ENCODE measurements around the gene VSIR.
A peak's percentile ranks its signal among the peaks of the same experiment; 100 is the strongest.

VSIR gene

GRCh38 chr10:71806704-71807556 is 33.6 kb upstream of the VSIR start:
- no peak for DNase-seq

GRCh38 chr10:71805776-71806703 is 32.7 kb upstream of the VSIR start:
- DNase-seq, result peak; percentile 67 to 78

GRCh38 chr10:71804077-71804476 is 30.8 kb upstream of the VSIR start:
- peak; percentile 66 to 67 for DNase-seq

- no peak for DNase-seq
Measured at GRCh38 chr10:71802715-71803488, 29.6 kb upstream of the VSIR start.

GRCh38 chr10:71802235-71802634 is 28.9 kb upstream of the VSIR start:
- DNase-seq, result no peak

GRCh38 chr10:71801361-71801760 is 28.0 kb upstream of the VSIR start:
- no peak for DNase-seq

GRCh38 chr10:71799608-71800453 is 26.5 kb upstream of the VSIR start:
- DNase-seq, result peak; percentile 49 to 64

- DNase-seq, result no peak
Measured at GRCh38 chr10:71799112-71799511, 25.8 kb upstream of the VSIR start.

- no peak for DNase-seq
Measured at GRCh38 chr10:71798308-71798624, 24.9 kb upstream of the VSIR start.

GRCh38 chr10:71797533-71798307 is 24.4 kb upstream of the VSIR start:
- DNase-seq, result peak; percentile 50 to 77

- DNase-seq, result no peak
Measured at GRCh38 chr10:71796749-71797405, 23.6 kb upstream of the VSIR start.

GRCh38 chr10:71795248-71795647 is 21.9 kb upstream of the VSIR start:
- peak in 1 of 2 donors; percentile 34 for DNase-seq

- no peak for DNase-seq
Measured at GRCh38 chr10:71790749-71791440, 17.6 kb upstream of the VSIR start.

GRCh38 chr10:71789871-71790270 is 16.6 kb upstream of the VSIR start:
- no peak for DNase-seq

- no peak for DNase-seq
Measured at GRCh38 chr10:71788954-71789353, 15.6 kb upstream of the VSIR start.

- DNase-seq, result no peak
Measured at GRCh38 chr10:71784679-71785272, 11.5 kb upstream of the VSIR start.

GRCh38 chr10:71783917-71784678 is 10.8 kb upstream of the VSIR start:
- no peak for DNase-seq

- DNase-seq, result peak; percentile 27 to 45
Measured at GRCh38 chr10:71782917-71783490, 9.7 kb upstream of the VSIR start.

Data from inflammatory macrophage (primary cell).